HG03108 (cell line): ENCODE results near the gene PRRT1.
"Not testable (repeated sequence)": the region's sequence is repeated elsewhere in the genome, so short reads cannot be mapped to it uniquely, and the experiment has no call there.

Source experiments
- ATAC-seq: cut with Tn5 transposase; IDR thresholded peaks from one replicate; pipeline ENCODE4 v1.9.1; 2021; ENCODE audit warnings: moderate library complexity; ENCODE audit not compliant: unreplicated experiment

Gene PRRT1

GRCh38 chr6:32105433-32105832, 46.3 kb downstream of the PRRT1 start:
- no peak for ATAC-seq

- no peak for ATAC-seq
Observed at GRCh38 chr6:32102255-32102654, 49.5 kb downstream of the PRRT1 start.

GRCh38 chr6:32100251-32100650, 51.5 kb downstream of the PRRT1 start:
- ATAC-seq: not testable (repeated sequence)
